ENCODE measurements around the gene FAM193A. TPM values are rescaled to one million over a fixed set of nuclear protein-coding genes. Genes with fewer than 3 reads are reported as not detected.

The FAM193A gene

Small RNA genes within 50 kb of the gene (small RNA-seq; reads per million reads assigned to genes)
- not detected for gene CR545473.1 (ENCODE audit: insufficient read depth)
- not detected for gene RF00019 (ENCODE audit: insufficient read depth)

Data from mesendoderm (in vitro differentiated cells).